ENCODE results near the gene MAP7D3.
"Not testable (repeated sequence)": the region's sequence is repeated elsewhere in the genome, so short reads cannot be mapped to it uniquely, and the experiment has no call there.

Gene MAP7D3

GRCh38 chrX:136251041-136251991 lies at the start of gene MAP7D3:
Gene MAP7D3, minus strand, starts transcription at chrX:136251400. Its CDS starts 42 bp downstream, at chrX:136251358.
- peak; percentile 54 for DNase-seq (ENCODE audit: low read depth)

GRCh38 chrX:136300721-136301120 lies 49.5 kb upstream of the MAP7D3 start, which contains the start of gene ADGRG4:
Gene ADGRG4, plus strand, starts transcription at chrX:136300963. Its CDS starts 7,815 bp downstream, at chrX:136308778.
- not testable (repeated sequence) for DNase-seq (ENCODE audit: low read depth)

- DNase-seq (ENCODE audit: low read depth), result no peak
Measured at GRCh38 chrX:136295380-136295779, 44.2 kb upstream of the MAP7D3 start.

GRCh38 chrX:136292656-136293055 lies 41.5 kb upstream of the MAP7D3 start:
- DNase-seq (ENCODE audit: low read depth), result no peak

- no peak for DNase-seq (ENCODE audit: low read depth)
Measured at GRCh38 chrX:136291824-136292223, 40.6 kb upstream of the MAP7D3 start.

- not testable (repeated sequence) for DNase-seq (ENCODE audit: low read depth)
Measured at GRCh38 chrX:136286375-136286774, 35.2 kb upstream of the MAP7D3 start.

GRCh38 chrX:136275553-136275952 lies 24.4 kb upstream of the MAP7D3 start:
- DNase-seq (ENCODE audit: low read depth), result no peak

- DNase-seq (ENCODE audit: low read depth), result no peak
Measured at GRCh38 chrX:136273986-136274385, 22.8 kb upstream of the MAP7D3 start.

GRCh38 chrX:136272325-136272724 lies 21.1 kb upstream of the MAP7D3 start:
- no peak for DNase-seq (ENCODE audit: low read depth)

GRCh38 chrX:136271300-136271699 lies 20.1 kb upstream of the MAP7D3 start:
- no peak for DNase-seq (ENCODE audit: low read depth)

- DNase-seq (ENCODE audit: low read depth), result no peak
Measured at GRCh38 chrX:136269921-136270320, 18.7 kb upstream of the MAP7D3 start.

GRCh38 chrX:136268051-136269048 lies 17.1 kb upstream of the MAP7D3 start:
- peak; percentile 29 for DNase-seq (ENCODE audit: low read depth)

- no peak for DNase-seq (ENCODE audit: low read depth)
Measured at GRCh38 chrX:136266828-136267227, 15.6 kb upstream of the MAP7D3 start.

GRCh38 chrX:136262812-136263315 lies 11.7 kb upstream of the MAP7D3 start:
- no peak for DNase-seq (ENCODE audit: low read depth)

- DNase-seq (ENCODE audit: low read depth), result no peak
Measured at GRCh38 chrX:136262243-136262642, 11.0 kb upstream of the MAP7D3 start.

GRCh38 chrX:136261321-136261720 lies 10.1 kb upstream of the MAP7D3 start:
- DNase-seq (ENCODE audit: low read depth), result no peak

- DNase-seq (ENCODE audit: low read depth), result no peak
Measured at GRCh38 chrX:136260776-136261175, 9.6 kb upstream of the MAP7D3 start.

- no peak for DNase-seq (ENCODE audit: low read depth)
Measured at GRCh38 chrX:136259543-136259942, 8.3 kb upstream of the MAP7D3 start.

GRCh38 chrX:136258951-136259350 lies 7.8 kb upstream of the MAP7D3 start:
- DNase-seq (ENCODE audit: low read depth), result no peak

GRCh38 chrX:136256026-136256425 lies 4.8 kb upstream of the MAP7D3 start:
- DNase-seq (ENCODE audit: low read depth), result no peak

- no peak for DNase-seq (ENCODE audit: low read depth)
Measured at GRCh38 chrX:136255541-136255940, 4.3 kb upstream of the MAP7D3 start.
